ENCODE results near the gene PCDHGA3.
"Not testable (repeated sequence)": the region's sequence is repeated elsewhere in the genome, so short reads cannot be mapped to it uniquely, and the experiment has no call there.

The PCDHGA3 gene

DNA sequence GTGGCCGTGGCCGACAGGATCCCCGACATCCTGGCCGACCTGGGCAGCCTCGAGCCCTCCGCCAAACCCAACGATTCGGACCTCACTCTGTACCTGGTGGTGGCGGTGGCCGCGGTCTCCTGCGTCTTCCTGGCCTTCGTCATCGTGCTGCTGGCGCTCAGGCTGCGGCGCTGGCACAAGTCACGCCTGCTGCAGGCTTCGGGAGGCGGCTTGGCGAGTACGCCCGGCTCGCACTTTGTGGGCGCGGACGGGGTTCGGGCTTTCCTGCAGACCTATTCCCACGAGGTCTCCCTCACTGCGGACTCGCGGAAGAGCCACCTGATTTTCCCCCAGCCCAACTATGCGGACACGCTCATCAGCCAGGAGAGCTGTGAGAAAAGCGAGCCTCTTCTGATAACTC is 2.4 kb downstream of the PCDHGA3 start:
- not testable (repeated sequence) for DNase-seq (ENCODE audit: low read depth, low spot score)

DNA sequence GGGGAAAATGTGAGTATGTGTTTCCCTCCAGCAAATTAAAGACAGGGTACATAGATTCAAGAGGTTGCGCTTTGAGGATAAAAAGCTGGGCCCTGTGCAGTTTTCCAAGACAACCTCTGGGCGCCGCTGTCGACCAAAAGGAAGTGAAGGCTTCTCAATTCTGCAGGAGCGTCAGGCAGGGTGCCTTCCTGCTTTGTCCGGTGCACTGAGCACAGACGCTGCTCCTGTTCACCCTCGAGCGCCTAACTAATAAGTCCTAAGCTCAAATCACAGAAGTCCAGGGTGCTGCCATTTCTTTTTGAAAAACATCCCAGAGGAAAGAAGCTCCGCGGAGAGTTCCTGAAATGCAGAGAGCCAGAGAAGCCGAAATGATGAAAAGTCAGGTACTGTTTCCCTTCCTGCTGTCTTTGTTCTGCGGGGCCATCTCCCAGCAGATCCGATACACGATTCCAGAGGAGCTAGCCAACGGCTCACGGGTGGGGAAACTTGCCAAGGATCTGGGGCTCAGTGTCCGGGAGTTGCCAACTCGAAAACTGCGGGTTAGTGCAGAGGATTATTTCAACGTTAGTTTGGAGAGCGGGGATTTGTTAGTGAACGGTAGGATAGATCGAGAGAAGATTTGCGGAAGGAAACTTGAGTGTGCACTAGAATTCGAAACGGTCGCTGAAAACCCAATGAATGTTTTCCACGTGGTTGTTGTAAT is 6.4 kb downstream of the PCDHGA3 start, which contains the start of gene PCDHGB1:
Gene PCDHGB1, plus strand, starts transcription at position 183 of the 703 bp plus-strand sequence. Its CDS starts 162 bp downstream, at position 345.
- DNase-seq (ENCODE audit: low read depth, low spot score), result no peak

DNA sequence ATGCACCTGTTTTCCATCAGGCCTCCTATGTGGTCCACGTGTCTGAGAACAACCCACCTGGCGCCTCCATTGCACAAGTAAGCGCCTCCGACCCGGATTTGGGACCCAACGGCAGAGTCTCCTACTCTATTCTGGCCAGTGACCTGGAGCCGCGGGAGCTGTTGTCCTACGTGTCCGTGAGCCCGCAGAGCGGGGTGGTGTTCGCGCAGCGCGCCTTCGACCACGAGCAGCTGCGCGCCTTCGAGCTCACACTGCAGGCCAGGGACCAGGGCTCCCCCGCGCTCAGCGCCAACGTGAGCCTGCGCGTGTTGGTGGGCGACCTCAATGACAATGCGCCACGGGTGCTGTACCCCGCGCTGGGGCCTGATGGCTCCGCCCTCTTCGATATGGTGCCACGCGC is 8.0 kb downstream of the PCDHGA3 start:
- DNase-seq (ENCODE audit: low read depth, low spot score), result no peak

DNA sequence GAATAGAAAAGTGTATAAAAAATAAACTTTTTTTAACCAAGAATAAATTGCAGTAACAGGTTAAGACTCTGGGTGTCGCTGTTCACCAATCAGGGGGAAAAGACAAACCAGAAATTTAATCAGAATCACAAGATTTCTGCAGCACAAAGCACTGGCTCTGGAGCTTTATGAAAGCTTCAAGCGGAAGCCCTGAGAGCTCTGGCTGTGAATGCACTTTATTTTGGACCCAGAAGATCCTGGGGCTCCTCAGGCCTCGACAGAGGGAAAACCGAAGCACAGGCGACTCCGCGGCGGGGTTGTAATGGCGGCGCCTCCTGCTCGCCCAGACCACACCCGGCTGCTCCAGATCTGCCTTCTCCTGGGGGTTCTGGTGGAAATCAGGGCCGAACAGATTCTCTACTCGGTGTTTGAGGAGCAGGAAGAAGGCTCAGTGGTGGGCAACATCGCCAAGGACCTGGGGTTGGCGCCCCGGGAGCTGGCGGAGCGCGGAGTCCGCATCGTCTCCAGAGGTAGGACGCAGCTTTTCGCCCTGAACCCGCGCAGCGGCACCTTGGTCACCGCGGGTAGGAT is 11.4 kb downstream of the PCDHGA3 start, which contains the start of gene PCDHGA4:
Gene PCDHGA4, plus strand, starts transcription at position 122 of the 570 bp plus-strand sequence. Its CDS starts 87 bp downstream, at position 209.
- DNase-seq (ENCODE audit: low read depth, low spot score), result no peak

DNA sequence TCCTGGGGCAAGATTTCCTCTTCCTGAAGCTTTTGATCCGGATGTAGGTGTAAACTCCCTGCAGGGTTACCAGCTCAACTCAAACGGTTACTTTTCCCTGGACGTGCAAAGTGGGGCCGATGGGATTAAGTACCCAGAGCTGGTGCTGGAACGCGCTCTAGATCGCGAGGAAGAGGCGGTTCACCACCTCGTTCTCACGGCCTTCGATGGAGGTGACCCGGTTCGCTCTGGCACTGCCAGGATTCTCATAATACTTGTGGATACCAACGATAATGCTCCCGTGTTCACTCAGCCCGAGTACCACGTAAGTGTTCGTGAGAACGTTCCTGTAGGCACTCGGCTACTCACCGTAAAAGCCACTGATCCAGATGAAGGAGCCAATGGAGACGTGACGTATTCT is 12.0 kb downstream of the PCDHGA3 start:
- DNase-seq (ENCODE audit: low read depth, low spot score), result no peak

DNA sequence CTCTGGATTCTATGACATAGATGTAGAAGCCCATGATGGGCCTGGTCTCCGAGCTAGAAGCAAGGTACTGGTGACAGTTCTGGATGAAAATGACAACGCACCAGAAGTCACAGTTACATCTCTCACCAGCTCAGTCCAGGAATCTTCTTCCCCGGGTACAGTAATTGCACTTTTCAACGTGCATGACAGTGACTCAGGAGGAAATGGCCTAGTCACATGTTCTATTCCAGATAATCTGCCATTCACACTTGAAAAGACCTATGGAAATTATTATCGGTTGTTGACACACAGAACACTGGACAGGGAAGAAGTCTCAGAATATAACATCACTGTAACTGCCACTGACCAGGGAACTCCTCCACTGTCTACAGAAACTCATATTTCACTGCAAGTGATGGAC is 12.5 kb downstream of the PCDHGA3 start:
- DNase-seq (ENCODE audit: low read depth, low spot score), result no peak

DNA sequence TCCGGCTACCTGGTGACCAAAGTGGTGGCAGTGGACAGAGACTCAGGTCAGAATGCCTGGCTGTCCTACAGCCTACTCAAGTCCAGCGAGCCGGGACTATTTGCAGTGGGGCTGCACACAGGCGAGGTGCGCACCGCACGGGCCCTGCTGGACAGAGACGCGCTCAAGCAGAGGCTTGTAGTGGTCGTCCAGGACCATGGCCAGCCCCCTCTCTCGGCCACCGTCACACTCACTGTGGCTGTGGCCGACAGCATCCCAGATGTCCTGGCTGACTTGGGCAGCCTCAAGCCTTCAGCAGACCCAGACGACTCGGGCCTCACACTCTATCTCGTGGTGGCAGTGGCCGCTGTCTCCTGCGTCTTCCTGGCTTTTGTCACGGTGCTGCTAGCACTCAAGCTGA is 13.3 kb downstream of the PCDHGA3 start:
- DNase-seq (ENCODE audit: low read depth, low spot score), result no peak

DNA sequence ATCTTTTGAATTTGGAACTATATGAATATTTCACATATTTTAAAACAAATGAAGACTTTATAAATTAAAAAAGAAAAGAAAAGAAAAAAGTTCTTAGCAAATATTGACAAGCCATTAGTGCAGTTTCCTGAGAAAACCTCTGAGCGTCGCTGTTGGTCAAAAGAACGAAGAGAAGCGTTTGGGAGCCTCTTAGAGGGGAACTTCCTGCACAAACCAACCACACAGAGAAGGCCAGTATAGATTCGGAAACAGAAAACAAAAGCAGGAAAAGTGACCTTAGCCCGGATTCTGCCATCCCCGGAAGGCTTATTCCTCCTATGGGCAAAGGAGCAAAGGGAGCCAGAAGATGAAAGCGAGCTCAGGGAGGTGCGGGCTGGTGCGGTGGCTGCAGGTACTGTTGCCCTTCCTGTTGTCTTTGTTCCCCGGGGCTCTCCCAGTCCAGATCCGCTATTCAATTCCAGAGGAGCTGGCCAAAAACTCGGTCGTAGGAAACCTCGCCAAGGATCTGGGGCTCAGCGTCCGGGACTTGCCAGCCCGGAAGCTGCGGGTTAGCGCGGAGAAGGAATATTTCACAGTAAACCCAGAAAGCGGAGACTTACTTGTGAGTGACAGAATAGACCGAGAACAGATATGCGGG is 16.3 kb downstream of the PCDHGA3 start, which contains the start of gene PCDHGB2:
Gene PCDHGB2, plus strand, starts transcription at position 205 of the 637 bp plus-strand sequence. Its CDS starts 142 bp downstream, at position 347.
- no peak for DNase-seq (ENCODE audit: low read depth, low spot score)

DNA sequence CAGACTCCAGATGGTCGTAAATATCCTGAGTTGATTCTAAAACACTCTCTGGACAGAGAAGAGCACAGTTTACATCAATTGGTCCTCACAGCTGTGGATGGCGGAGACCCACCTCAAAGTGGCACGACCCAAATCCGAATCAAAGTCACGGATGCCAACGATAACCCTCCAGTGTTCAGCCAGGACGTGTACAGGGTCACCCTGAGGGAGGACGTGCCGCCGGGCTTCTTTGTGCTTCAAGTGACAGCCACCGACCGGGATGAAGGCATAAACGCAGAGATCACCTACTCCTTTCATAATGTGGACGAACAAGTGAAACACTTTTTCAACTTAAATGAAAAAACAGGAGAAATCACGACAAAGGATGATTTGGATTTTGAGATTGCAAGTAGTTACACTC is 17.1 kb downstream of the PCDHGA3 start:
- DNase-seq (ENCODE audit: low read depth, low spot score), result no peak

DNA sequence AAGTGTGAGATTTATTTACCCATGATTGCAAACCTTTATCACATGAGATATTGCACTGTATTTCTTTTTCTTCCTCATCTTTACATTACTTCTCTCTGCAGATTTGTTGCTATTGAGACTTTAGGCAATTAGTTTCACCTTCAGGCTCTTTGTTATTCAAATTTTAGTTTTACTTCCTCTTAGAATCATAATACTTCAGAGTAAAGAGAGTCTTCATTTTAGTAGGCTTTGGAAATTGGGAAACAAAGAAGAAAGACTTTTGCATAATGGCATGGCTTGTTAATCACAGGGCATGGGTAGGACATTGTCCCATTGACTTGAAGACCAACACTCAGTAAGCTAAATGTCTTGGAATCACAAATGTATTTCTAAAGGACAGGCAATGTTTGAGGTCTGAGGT is 19.1 kb downstream of the PCDHGA3 start:
- no peak for DNase-seq (ENCODE audit: low read depth, low spot score)

DNA sequence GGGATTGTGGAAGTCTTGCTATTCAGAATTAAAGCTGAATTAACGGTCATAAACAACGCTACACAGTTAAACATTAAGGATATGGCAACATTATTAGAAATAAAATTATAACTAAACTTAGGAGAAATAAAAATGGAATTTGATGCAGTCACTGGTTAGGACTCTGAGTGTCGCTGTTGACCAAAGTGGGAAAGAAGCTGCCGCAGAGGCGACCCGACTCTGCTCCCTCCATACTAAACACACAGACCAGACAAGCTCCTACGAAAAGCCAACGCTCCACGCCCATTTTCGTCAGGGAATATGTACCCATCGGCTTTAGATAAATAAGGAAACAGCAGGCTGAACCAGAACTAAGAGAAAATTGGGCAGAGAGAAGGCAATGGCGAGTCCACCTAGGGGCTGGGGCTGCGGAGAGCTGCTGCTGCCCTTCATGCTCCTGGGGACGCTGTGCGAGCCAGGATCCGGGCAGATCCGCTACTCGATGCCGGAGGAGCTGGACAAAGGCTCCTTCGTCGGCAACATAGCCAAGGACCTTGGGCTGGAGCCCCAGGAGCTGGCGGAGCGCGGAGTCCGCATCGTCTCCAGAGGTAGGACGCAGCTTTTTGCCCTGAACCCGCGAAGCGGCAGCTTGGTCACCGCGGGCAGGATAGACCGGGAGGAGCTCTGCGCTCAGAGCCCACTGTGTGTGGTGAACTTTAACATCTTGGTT is 20.5 kb downstream of the PCDHGA3 start, which contains the start of gene PCDHGA5:
Gene PCDHGA5, plus strand, starts transcription at position 211 of the 709 bp plus-strand sequence. Its CDS starts 169 bp downstream, at position 380.
- no peak for DNase-seq (ENCODE audit: low read depth, low spot score)

DNA sequence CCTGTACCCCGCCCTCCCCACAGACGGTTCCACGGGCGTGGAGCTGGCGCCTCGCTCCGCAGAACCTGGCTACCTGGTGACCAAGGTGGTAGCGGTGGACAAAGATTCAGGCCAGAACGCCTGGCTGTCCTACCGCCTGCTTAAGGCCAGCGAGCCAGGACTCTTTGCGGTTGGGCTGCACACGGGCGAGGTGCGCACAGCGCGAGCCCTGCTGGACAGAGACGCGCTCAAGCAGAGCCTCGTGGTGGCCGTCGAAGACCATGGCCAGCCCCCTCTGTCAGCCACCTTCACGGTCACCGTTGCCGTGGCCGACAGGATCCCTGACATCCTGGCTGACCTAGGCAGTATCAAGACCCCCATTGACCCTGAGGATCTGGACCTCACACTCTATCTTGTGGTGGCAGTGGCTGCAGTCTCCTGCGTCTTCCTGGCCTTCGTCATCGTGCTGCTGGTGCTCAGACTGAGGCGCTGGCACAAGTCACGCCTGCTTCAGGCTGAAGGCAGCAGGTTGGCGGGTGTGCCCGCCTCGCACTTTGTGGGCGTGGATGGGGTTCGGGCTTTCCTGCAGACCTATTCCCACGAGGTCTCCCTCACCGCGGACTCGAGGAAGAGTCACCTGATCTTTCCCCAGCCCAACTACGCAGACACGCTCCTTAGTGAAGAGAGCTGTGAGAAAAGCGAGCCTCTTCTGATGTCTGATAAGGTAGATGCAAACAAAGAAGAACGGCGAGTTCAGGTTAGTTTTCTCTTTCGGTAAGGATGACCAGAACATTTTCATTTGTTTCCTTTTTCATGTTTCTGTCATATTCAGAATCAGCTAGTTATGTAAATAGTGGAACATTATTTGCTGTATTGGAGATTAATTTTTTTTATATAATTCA is 22.6 kb downstream of the PCDHGA3 start:
- DNase-seq (ENCODE audit: low read depth, low spot score), result no peak

DNA sequence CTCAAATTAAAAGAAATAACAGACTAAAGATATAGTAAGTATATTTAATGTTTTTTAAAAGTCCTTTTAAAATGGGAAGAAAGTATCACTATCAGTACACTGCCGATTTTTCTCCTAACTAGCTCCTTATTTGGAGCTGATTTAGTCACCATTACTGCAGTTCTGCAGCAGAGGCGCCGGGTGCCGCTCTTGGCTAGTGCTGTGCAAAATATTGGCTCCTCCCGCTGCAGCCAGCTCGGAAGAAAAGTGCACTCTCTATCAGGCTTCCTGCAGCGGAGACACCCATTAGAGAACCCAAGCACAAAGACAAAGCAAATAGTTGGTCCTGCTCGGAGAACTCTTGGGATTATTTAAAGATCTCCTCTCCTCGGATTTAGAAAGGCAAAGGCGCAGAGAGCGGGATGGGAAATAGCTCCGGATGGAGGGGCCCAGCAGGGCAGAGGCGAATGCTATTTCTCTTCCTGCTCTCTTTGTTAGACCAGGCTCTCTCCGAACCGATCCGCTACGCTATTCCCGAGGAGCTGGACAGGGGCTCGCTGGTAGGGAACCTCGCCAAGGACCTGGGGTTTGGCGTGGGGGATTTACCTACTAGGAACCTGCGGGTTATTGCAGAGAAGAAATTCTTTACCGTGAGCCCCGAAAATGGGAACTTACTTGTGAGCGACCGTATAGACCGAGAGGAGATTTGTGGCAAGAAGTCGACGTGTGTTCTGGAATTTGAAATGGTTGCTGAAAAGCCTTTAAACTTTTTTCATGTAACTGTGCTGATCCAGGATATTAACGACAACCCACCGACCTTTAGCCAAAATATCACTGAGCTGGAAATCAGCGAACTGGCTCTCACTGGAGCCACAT is 26.6 kb downstream of the PCDHGA3 start, which contains the start of gene PCDHGB3:
Gene PCDHGB3, plus strand, starts transcription at position 249 of the 855 bp plus-strand sequence. Its CDS starts 153 bp downstream, at position 402.
- no peak for DNase-seq (ENCODE audit: low read depth, low spot score)

DNA sequence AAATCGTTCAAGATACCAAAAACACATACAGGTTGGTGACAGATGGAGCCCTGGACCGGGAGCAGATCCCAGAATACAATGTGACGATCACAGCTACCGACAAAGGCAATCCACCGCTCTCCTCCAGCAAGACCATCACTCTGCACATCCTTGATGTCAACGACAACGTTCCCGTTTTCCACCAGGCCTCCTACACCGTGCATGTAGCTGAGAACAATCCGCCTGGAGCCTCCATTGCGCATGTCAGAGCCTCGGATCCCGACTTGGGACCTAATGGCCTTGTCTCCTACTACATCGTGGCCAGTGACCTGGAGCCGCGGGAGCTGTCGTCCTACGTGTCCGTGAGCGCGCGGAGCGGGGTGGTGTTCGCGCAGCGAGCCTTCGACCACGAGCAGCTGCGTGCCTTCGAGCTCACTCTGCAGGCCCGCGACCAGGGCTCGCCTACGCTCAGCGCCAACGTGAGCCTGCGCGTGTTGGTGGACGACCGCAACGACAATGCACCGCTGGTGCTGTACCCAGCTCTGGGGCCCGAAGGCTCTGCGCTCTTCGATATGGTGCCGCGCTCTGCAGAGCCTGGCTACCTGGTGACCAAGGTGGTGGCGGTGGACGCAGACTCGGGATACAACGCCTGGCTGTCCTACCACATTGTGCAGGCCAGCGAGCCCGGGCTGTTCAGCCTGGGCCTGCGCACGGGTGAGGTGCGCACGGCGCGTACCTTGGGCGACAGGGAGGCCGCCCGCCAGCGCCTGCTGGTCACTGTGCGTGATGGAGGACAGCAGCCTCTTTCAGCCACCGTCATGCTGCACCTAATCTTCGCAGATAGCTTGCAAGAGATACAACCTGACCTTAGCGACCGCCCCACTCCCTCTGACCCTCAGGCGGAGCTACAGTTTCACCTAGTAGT is 28.2 kb downstream of the PCDHGA3 start:
- no peak for DNase-seq (ENCODE audit: low read depth, low spot score)

DNA sequence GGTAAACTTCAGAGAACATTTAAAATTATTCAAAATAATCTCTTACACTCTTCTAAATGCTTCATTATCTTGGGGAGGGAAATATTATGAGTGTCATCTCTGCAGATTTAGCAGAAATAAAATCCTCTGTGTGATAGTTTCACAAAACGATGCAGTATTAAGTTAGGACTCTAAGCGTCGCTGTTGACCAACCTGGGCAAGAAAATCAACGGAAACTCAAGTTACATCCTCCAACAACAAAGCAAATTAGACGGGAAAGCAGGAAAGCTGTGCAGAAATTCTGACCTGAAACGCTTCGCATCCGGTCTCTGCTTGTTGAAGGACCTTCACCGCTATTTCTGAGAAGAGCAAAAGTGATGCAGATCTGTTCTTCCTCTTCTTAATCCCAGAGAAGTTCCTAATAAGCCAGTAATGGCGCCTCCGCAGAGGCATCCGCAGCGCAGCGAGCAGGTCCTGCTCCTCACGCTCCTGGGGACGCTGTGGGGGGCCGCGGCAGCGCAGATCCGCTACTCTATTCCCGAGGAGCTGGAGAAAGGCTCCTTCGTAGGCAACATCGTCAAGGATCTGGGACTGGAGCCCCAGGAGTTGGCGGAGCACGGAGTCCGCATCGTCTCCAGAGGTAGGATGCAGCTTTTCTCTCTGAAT is 30.2 kb downstream of the PCDHGA3 start, which contains the start of gene PCDHGA6:
Gene PCDHGA6, plus strand, starts transcription at position 219 of the 645 bp plus-strand sequence. Its CDS starts 193 bp downstream, at position 412.
- DNase-seq (ENCODE audit: low read depth, low spot score), result no peak

DNA sequence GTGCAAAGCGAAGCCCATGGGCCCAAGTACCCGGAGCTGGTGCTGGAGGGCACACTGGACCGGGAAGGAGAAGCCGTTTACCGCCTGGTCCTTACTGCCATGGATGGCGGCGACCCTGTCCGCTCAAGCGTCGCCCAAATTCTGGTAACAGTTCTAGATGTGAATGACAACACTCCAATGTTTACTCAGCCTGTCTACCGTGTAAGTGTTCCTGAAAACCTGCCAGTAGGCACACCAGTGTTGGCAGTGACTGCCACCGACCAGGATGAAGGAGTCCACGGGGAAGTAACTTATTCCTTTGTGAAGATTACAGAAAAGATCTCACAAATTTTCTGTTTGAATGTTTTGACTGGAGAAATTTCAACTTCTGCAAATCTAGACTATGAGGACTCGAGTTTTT is 31.0 kb downstream of the PCDHGA3 start:
- DNase-seq (ENCODE audit: low read depth, low spot score), result no peak

DNA sequence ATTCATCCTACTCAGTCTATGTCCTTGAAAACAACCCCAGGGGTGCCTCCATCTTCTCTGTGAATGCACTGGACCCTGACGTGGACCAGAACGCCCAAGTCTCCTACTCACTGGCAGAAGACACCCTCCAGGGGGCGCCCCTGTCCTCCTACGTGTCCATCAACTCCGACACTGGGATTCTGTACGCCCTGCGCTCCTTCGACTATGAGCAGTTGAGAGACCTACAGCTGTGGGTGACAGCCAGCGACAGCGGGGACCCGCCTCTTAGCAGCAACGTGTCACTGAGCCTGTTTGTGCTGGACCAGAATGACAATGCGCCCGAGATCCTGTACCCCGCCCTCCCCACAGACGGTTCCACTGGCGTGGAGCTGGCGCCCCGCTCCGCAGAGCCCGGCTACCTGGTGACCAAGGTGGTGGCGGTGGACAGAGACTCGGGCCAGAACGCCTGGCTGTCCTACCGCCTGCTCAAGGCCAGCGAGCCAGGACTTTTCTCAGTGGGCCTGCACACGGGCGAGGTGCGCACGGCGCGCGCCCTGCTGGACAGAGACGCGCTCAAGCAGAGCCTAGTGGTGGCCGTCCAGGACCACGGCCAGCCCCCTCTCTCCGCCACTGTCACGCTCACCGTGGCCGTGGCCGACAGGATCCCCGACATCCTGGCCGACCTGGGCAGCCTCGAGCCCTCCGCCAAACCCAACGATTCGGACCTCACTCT is 32.0 kb downstream of the PCDHGA3 start:
- not testable (repeated sequence) for DNase-seq (ENCODE audit: low read depth, low spot score)
